ENCODE measurements around the gene HACL1. TPM values are rescaled to one million over a fixed set of nuclear protein-coding genes. Genes with fewer than 3 reads are reported as not detected.

HACL1 gene
- total and polyA plus RNA-seq, 2 donors from 2014 or later, result 25.3 to 27.1 TPM

GRCh38 chr3:15562560-15562959 lies 38.8 kb downstream of the HACL1 start:
- FAIRE-seq (no peak), DNase-seq (no peak)
- no peak overlapping the region for H3K9ac ChIP-seq (ENCODE audit: low read length in 3 of 3)
- intact Hi-C loops (cut with DNase I), result no loop called here
- no peak overlapping the region for H3K27ac ChIP-seq (ENCODE audit: low read depth in 2 of 2, low read length in 2 of 2)
- no peak overlapping the region for H3K4me3 ChIP-seq (ENCODE audit: low read length in 3 of 3)
- no peaks in the 10 kb centered on the region for H3K4me1 ChIP-seq (ENCODE audit: control insufficient read depth in 2 of 3, insufficient read depth in 2 of 3, low read depth in 1 of 3, low read length in 3 of 3)
- no peaks in the 10 kb centered on the region for H3K27me3 ChIP-seq (ENCODE audit: control insufficient read depth, insufficient read depth, low read length)
- H3K36me3 ChIP-seq (ENCODE audit: control insufficient read depth in 2 of 3, insufficient read depth in 3 of 3, low read length in 3 of 3), result peaks cover 4 to 35% (median 21%) of the 10 kb centered on the region in 3 donors
- TF ChIP-seq CTCF (IDR thresholded peaks at IDR 0.05; ENCODE audit: borderline replicate concordance, extremely low read depth, insufficient read depth), result no peak
- no peaks in the 10 kb centered on the region for H3K9me3 ChIP-seq (ENCODE audit: control insufficient read depth in 2 of 3, insufficient read depth in 1 of 3, low read length in 3 of 3)

GRCh38 chr3:15558581-15558980 lies 42.8 kb downstream of the HACL1 start:
- no peak overlapping the region for H3K9ac ChIP-seq (ENCODE audit: low read length in 3 of 3)
- intact Hi-C loops (cut with DNase I), result no loop called here
- no peaks in the 10 kb centered on the region for H3K9me3 ChIP-seq (ENCODE audit: control insufficient read depth in 2 of 3, insufficient read depth in 1 of 3, low read length in 3 of 3)
- H3K4me3 ChIP-seq (ENCODE audit: low read length in 3 of 3), result no peak overlapping the region
- FAIRE-seq (no peak), DNase-seq (peak in 2 of 5 donors; percentile 8 to 39)
- peaks cover 0 to 5% (median 0%) of the 10 kb centered on the region in 3 donors for H3K4me1 ChIP-seq (ENCODE audit: control insufficient read depth in 2 of 3, insufficient read depth in 2 of 3, low read depth in 1 of 3, low read length in 3 of 3)
- H3K36me3 ChIP-seq (ENCODE audit: control insufficient read depth in 2 of 3, insufficient read depth in 3 of 3, low read length in 3 of 3), result peaks cover 2 to 11% (median 8%) of the 10 kb centered on the region in 3 donors
- H3K27me3 ChIP-seq (ENCODE audit: control insufficient read depth, insufficient read depth, low read length), result no peaks in the 10 kb centered on the region
- no peak overlapping the region for H3K27ac ChIP-seq (ENCODE audit: low read depth in 2 of 2, low read length in 2 of 2)
- TF ChIP-seq CTCF (IDR thresholded peaks at IDR 0.05; ENCODE audit: borderline replicate concordance, extremely low read depth, insufficient read depth), result no peak

GRCh38 chr3:15557511-15557946 lies 43.8 kb downstream of the HACL1 start:
- H3K27me3 ChIP-seq (ENCODE audit: control insufficient read depth, insufficient read depth, low read length), result no peaks in the 10 kb centered on the region
- no peak overlapping the region for H3K27ac ChIP-seq (ENCODE audit: low read depth in 2 of 2, low read length in 2 of 2)
- H3K9ac ChIP-seq (ENCODE audit: low read length in 3 of 3), result no peak overlapping the region
- TF ChIP-seq CTCF (IDR thresholded peaks at IDR 0.05; ENCODE audit: borderline replicate concordance, extremely low read depth, insufficient read depth), result peak; percentile 40
- DNase-seq, result peak in 4 of 5 donors; percentile 56 to 86 (median 72)
- no peaks in the 10 kb centered on the region for H3K9me3 ChIP-seq (ENCODE audit: control insufficient read depth in 2 of 3, insufficient read depth in 1 of 3, low read length in 3 of 3)
- no peak for FAIRE-seq
- peaks cover under 1 to 2% (median under 1%) of the 10 kb centered on the region in 3 donors for H3K36me3 ChIP-seq (ENCODE audit: control insufficient read depth in 2 of 3, insufficient read depth in 3 of 3, low read length in 3 of 3)
- intact Hi-C loops (cut with DNase I), result no loop called here
- no peak overlapping the region for H3K4me3 ChIP-seq (ENCODE audit: low read length in 3 of 3)
- peaks cover 0 to 8% (median 0%) of the 10 kb centered on the region in 3 donors for H3K4me1 ChIP-seq (ENCODE audit: control insufficient read depth in 2 of 3, insufficient read depth in 2 of 3, low read depth in 1 of 3, low read length in 3 of 3)

GRCh38 chr3:15556512-15556911 lies 44.9 kb downstream of the HACL1 start:
- Histone ChIP-seq H3K9ac (ENCODE audit: low read length in 3 of 3) (no peak overlapping the region), H3K9me3 (ENCODE audit: control insufficient read depth in 2 of 3, insufficient read depth in 1 of 3, low read length in 3 of 3) (no peaks in the 10 kb centered on the region), H3K4me1 (ENCODE audit: control insufficient read depth in 2 of 3, insufficient read depth in 2 of 3, low read depth in 1 of 3, low read length in 3 of 3) (peaks cover 0 to 8% (median 0%) of the 10 kb centered on the region in 3 donors), H3K27ac (ENCODE audit: low read depth in 2 of 2, low read length in 2 of 2) (no peak overlapping the region), H3K36me3 (ENCODE audit: control insufficient read depth in 2 of 3, insufficient read depth in 3 of 3, low read length in 3 of 3) (peaks cover 0 to 2% (median 0%) of the 10 kb centered on the region in 3 donors), H3K4me3 (ENCODE audit: low read length in 3 of 3) (no peak overlapping the region), H3K27me3 (ENCODE audit: control insufficient read depth, insufficient read depth, low read length) (no peaks in the 10 kb centered on the region)
- no peak for TF ChIP-seq CTCF (IDR thresholded peaks at IDR 0.05; ENCODE audit: borderline replicate concordance, extremely low read depth, insufficient read depth)
- FAIRE-seq, result no peak
- no peak for DNase-seq
- intact Hi-C loops (cut with DNase I), result no loop called here
